Astrocyte (in vitro differentiated cells and primary cell): Measurements from ENCODE around the gene LTBP2.

ENCODE experiments used
- EZH2 ChIP-seq: IDR thresholded peaks from 2 replicates; pipeline ENCODE4 v1.6.1; 2012; ENCODE audit warnings: mild to moderate bottlenecking, low read length, inconsistent platforms; ENCODE audit not compliant: insufficient read depth
- TF ChIP-seq, protein P1 (sequence below): IDR thresholded peaks from 2 replicates; pipeline ENCODE4 v1.5.1; 2011; ENCODE audit warnings: low read depth, mild to moderate bottlenecking, inconsistent platforms, low read length, moderate library complexity; ENCODE audit not compliant: insufficient read depth

DNA sequence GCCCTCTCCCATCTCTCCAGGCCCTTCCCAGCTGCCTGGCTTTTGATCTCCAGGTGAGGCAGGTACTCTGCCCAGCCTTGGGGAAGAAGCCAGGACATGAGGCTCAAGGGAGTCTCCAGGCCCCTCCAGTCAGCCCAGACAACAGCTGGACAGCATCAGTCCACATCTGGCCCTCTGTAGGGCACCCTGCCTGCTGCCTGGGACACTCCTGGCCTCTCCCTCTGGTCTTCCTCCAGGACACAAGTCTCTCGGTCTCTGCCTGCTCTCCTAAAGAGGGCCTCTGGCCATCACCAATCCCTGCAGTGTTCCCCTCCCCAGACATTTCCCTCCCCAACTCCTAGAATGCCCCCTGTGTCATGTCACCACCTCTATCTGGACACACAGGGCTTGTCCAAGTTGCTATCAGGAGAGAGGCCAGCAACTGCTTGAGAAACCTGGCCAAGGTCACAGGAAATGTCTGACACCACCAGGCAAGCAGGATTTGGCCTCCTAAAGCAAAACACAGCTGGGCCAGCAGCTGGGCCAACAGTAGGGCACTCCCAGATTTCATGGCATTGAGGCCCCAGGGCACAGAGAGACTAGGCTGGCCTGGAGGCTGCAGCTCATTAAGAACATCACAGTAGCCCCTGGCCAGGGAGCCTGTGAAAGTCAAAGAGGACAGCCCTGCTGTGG lies 29.0 kb downstream of the LTBP2 start:
- TF ChIP-seq EZH2: no peak
- TF ChIP-seq, protein P1, sequence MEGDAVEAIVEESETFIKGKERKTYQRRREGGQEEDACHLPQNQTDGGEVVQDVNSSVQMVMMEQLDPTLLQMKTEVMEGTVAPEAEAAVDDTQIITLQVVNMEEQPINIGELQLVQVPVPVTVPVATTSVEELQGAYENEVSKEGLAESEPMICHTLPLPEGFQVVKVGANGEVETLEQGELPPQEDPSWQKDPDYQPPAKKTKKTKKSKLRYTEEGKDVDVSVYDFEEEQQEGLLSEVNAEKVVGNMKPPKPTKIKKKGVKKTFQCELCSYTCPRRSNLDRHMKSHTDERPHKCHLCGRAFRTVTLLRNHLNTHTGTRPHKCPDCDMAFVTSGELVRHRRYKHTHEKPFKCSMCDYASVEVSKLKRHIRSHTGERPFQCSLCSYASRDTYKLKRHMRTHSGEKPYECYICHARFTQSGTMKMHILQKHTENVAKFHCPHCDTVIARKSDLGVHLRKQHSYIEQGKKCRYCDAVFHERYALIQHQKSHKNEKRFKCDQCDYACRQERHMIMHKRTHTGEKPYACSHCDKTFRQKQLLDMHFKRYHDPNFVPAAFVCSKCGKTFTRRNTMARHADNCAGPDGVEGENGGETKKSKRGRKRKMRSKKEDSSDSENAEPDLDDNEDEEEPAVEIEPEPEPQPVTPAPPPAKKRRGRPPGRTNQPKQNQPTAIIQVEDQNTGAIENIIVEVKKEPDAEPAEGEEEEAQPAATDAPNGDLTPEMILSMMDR: no peak
